NCI-H146 treated with DMSO at 0.1 percent for 48 hours (cell line): ENCODE results near the gene ZBTB45.
"Not testable (repeated sequence)": the region's sequence is repeated elsewhere in the genome, so short reads cannot be mapped to it uniquely, and the experiment has no call there.

Source experiments
- DNase-seq: peaks from one replicate; lab custom pipeline; 2025; ENCODE audit not compliant: unreplicated experiment; lab: John Stamatoyannopoulos, UW

Gene ZBTB45

GRCh38 chr19:58539169-58539559, 19.6 kb upstream of the ZBTB45 start:
- not testable (repeated sequence) for DNase-seq

DNA sequence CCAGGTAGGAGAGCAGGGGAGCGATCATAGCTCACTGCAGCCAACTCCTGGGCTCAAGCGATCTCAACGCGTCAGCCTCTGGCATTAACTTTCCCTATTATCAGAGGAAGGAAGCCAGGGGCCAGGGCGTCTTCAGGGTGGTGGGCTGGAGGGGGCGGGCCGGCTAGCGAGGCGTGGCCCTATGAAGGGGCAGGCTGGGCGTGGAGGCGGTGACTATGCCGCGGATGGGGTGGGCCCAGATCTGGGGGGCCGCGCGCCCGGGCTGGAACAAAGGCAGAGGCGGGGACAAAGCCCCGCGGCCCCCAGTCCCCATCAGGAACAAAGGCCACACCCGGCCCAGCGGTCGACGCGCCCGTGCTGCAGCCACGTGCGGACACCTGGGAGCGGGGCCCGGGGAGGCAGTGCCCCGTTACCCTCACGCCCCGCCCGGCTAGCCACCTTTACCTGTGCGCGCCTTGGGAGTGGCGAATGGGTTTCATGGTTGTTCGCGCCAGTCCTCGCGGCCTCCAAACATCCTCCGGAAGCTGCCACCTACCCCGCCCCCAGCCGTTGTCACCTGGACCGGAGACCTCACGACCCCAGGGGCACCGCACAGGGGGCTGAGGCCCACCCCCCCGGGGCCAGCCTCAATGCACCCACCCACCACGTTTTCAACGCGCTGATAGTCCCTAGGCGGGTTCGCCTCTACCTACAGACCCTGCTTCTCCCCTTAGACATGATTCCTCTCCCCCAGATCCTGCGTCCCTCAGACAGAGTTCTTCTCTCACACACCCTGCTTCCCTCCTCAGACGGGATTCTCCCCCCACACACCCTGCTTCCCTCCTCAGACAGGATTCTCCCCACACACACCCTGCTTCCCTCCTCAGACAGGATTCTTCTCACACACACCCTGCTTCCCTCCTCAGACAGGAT, 18.9 kb upstream of the ZBTB45 start:
- peak; percentile 98 for DNase-seq

- no peak for DNase-seq
Observed at GRCh38 chr19:58536852-58537798, 17.5 kb upstream of the ZBTB45 start.

- no peak for DNase-seq
Observed at GRCh38 chr19:58535857-58536256, 16.2 kb upstream of the ZBTB45 start.

- DNase-seq = no peak
Observed at GRCh38 chr19:58531034-58531840, 11.6 kb upstream of the ZBTB45 start.

- no peak for DNase-seq
Observed at GRCh38 chr19:58529405-58529804, 9.8 kb upstream of the ZBTB45 start.

DNA sequence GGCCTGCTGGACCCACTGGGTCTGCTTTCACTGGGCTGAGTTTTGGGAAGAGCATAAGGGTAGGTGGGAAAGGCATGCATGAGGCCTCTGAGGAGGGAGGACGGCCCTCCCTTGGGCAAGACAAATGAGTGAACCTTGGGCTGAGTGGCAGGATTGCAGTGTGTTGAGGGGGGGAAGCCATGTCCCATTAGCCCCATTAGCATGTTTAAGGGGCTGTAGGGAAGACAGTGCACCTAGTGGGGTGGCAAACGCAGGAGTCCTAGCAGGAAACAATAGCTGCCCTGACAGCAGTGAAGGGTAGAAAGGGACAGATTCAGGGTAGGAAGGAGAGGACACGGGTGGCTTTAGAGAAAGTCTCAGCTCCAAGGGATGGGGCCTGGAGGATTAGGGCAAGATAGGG, 3.1 kb upstream of the ZBTB45 start:
- no peak for DNase-seq

- no peak for DNase-seq
Observed at GRCh38 chr19:58521651-58522050, 2.0 kb upstream of the ZBTB45 start.

DNA sequence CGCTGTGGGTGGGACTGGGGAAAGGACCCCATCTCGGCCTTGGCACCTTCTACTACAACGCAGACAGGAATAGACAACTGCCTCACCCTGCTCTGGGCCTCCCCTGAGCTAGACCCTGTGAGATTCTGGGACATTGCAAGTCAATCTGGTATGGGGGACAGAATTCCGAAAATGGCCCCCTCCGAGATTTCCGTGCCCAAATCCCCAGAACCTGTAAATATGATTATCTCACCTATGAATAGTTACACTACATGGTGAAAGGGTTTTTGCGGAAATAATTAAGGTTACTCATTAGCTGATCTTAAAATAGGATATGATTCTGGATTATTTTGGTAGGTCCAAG, 618 bp upstream of the ZBTB45 start:
- DNase-seq = no peak

DNA sequence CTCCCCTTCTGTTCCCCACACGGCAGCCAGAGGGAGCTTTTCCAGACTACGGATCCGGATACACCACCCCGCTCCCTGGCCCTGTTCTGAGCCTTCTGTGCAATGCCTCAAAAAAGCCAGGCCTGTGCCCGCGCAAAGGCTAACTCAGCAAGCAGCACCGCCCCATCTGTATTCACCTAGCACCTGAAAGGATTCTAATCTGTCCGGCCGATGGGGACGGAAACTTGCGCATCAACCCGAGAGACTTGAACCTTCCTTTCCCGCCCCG, 589 bp downstream of the ZBTB45 start:
- peak; percentile 77 for DNase-seq

DNA sequence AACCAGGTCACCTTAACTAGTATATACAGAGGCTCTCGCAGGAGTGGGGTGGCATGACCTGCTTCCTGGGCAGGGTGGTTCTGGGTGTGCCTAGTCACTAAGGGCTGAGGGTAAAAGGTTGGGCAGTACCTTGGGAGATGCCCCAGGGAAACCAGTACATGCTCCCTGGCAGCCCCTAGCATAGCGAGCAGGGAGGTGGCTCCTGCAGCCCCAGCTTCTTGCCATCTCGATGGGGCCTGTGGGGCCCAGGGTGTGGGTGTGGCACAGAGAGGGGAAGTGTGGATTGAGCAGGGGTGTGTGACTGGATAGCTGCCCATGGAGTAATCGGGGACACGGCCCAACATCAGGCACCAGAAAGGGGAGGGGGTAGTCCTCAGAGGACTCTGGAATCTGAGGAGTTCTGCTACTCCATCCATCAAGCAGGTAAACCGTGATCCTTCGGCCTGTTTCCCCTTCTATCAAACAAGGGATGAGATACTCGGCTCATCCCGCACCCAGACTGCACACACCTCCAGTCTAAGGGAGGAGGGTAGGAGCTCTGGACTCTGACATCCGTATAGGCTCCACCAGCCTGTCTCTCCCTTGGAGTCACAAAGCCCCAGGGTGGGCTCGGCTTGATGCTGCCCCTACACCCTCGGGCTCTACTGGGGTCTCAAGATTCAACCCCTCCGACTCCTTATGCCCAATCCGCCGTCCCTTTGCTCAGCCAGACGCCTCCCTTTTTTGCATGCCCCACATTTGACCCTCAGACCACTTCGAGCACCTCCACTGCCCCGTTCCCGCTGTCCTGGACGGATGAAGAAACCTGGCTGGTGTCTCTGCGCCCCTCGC, 1.1 kb downstream of the ZBTB45 start:
- DNase-seq = no peak

DNA sequence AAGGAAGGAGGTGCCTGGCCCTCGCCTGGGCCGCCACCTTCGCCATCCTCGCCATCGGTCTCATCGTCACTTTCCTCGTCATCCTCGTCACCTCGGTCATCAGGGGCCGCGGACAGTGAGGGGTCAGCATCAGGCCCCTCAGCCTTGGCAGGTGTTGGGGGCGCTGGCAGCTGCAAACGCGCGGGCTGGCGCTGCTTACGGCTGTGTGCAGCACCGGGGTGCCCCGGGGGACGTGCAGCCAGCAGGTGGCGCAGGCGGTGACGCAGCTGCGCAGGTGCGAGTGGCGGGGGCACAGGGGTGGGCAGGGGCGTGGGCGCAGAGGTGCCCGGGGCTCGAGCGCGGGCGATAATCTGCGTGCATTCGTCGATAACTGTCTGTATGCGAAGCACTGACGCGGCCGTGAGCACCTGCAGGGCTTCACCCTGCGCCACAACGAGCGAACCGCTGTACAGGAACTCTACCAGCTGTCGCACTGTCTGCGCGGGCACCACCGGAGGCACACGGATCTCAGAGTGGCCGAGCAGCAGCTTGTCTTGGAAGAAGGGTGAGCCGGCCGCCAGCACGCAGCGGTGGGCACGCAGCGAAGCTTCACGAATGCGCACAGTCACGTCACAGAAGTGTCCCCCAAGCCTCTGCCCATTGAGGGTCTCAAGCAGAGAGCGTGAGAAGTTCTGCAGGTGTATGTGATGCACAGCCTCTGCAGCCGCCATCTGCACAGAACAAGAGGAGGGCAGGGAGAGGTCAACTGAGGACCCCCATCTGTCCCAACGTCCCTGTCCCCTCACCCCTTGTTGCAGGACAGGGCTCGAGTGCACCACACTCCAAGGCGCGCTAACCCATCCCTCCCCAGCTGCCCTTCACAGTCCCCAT, 2.4 kb downstream of the ZBTB45 start:
- DNase-seq = no peak

DNA sequence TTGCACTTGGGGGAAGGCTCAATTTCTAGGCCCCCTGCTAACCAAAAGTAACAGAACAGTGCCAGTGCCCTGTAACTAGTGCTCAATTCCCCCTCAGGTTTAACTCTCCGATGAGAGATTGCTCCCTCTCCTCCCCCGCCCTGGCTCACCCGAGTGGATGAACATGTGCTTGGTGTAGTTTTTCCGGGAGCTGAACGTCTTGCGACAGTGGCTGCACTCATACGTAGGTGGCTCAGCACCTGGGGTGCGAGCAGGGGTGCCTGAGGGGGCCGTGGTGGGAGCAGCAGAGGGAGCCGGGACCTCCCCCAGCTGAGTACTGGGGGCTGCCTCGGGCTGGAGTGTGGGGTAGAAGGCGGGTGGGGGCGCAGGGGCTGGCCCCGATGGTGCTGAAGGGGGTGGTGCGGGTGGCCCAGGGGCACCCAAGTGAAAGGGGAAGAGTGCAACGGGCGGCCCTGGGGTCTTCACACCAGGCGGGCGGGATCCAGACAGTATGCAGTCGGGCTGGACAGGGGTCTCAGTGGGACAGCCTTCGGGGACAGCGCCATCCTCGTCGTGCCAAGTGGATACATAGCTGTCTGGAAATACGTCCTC, 3.3 kb downstream of the ZBTB45 start:
- no peak for DNase-seq

DNA sequence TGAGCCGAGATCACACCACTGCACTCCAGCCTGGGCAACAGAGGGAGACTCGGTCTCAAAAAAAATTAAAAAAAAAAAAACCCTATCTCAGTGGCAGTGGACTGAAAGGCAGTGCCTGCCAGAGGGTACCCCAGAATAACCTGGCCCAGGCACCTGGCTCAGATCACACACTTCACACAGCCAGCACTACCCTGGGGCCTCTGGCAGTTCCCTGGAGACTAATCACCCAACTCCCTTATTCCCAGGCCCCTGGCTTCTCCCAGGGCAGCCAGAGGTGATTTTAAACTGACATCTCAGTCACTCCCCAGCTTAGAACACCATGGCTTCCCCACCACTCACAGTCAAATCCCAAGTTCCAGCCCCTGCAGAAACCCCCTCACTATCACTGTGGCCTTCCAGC, 4.4 kb downstream of the ZBTB45 start:
- no peak for DNase-seq

DNA sequence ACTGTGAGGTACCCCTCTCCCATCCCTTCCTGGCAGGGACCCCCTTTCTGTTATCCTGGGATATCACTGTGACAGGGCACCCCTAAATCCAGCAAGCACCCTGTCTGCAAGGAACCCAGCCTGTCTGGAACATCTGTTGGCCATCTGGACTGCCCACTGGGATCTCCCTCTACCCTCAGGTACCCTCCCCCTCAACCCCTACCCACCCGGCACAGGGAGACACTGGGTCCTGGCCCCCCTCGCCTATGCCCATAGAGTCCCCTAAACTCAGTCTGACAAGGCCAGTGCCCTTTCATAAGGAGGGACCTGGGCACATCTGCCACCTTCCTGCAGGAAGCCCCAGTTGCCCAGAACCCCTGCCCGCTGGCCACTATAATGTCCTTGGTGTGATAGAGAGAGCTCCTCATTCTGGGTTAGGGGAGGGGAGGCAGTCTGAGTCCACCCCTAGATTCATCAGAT, 5.0 kb downstream of the ZBTB45 start:
- DNase-seq = no peak

- peak; percentile 58 for DNase-seq
Observed at GRCh38 chr19:58513694-58514563, 5.7 kb downstream of the ZBTB45 start.

GRCh38 chr19:58513213-58513693, 6.4 kb downstream of the ZBTB45 start:
- no peak for DNase-seq
